ENCODE results near the gene USP10.
A peak's percentile ranks its signal among the peaks of the same experiment; 100 is the strongest.

The USP10 gene

GRCh38 chr16:84699712-84700445 lies at the start of gene USP10:
Gene USP10 (plus strand): TSS chr16:84700000. CDS start chr16:84700091, 91 bp downstream.
- DNase-seq (ENCODE audit: insufficient read length, low spot score) = peak; percentile 61
- TF ChIP-seq CTCF (IDR thresholded peaks at IDR 0.05; ENCODE audit: insufficient read depth, missing control alignments) = no peak
- no peak for FAIRE-seq

GRCh38 chr16:84650062-84650991 lies 49.5 kb upstream of the USP10 start:
- TF ChIP-seq CTCF (IDR thresholded peaks at IDR 0.05; ENCODE audit: insufficient read depth, missing control alignments) = no peak
- FAIRE-seq = no peak
- no peak for DNase-seq (ENCODE audit: insufficient read length, low spot score)

- DNase-seq (ENCODE audit: insufficient read length, low spot score) = no peak
- no peak for TF ChIP-seq CTCF (IDR thresholded peaks at IDR 0.05; ENCODE audit: insufficient read depth, missing control alignments)
- FAIRE-seq = no peak
Observed at GRCh38 chr16:84652566-84652965, 47.2 kb upstream of the USP10 start.

- DNase-seq (ENCODE audit: insufficient read length, low spot score) (no peak), FAIRE-seq (no peak)
- no peak for TF ChIP-seq CTCF (IDR thresholded peaks at IDR 0.05; ENCODE audit: insufficient read depth, missing control alignments)
Observed at GRCh38 chr16:84654238-84654637, 45.6 kb upstream of the USP10 start.

GRCh38 chr16:84654998-84655397 lies 44.8 kb upstream of the USP10 start:
- FAIRE-seq (no peak), DNase-seq (ENCODE audit: insufficient read length, low spot score) (no peak)
- TF ChIP-seq CTCF (IDR thresholded peaks at IDR 0.05; ENCODE audit: insufficient read depth, missing control alignments) = no peak

- FAIRE-seq = no peak
- TF ChIP-seq CTCF (IDR thresholded peaks at IDR 0.05; ENCODE audit: insufficient read depth, missing control alignments) = no peak
Observed at GRCh38 chr16:84656649-84657048, 43.2 kb upstream of the USP10 start.

More at GRCh38 chr16:84656649-84657048, 43.2 kb upstream of the USP10 start:
- DNase-seq (ENCODE audit: insufficient read length, low spot score) = no peak

Data from D721Med (cell line).